ENCODE results near the gene ANKRD30A. TPM values are rescaled to one million over a fixed set of nuclear protein-coding genes. Genes with fewer than 3 reads are reported as not detected.

ANKRD30A gene
- polyA plus RNA-seq, 1 of the 3 experiments (the other 2 are of a cell fraction) = not detected

DNA sequence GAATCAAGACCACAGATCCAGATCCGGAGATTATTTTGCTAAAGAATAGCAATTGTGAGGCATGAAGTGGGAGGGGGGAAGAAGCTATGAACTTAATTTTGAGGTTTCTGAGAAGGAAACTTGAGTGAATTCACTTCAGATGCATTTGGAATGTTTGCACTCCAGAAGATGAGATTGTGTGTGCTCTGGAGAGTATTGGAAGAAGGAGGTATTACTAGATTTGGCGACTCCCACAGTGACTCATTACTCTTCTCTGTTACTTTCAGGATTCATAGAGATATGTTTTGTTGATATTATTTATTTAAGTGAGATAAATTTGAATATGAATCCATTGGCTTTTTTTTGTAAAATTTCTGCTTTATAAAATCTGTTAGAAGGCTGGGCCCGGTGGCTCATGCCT is 80.7 kb downstream of the ANKRD30A start:
- Histone ChIP-seq H3K4me2 (no peak overlapping the region), H4K20me1 (ENCODE audit: insufficient read depth) (no peaks in the 10 kb centered on the region), H3K9me3 (no peaks in the 10 kb centered on the region), H3K9me2 (no peaks in the 10 kb centered on the region), H3K9ac (no peak overlapping the region), H3K27me3 (ENCODE audit: insufficient read depth) (no peaks in the 10 kb centered on the region), H3K27ac (ENCODE audit: low read depth in 2 of 2, low read length in 1 of 2) (no peak overlapping the region), H3F3A (replicated peaks; ENCODE audit: insufficient read depth) (no peaks in the 10 kb centered on the region), H3K4me3 (ENCODE audit: low read depth in 2 of 2, low read length in 1 of 2) (no peak overlapping the region), H3K79me2 (ENCODE audit: insufficient read depth) (no peaks in the 10 kb centered on the region), H2AFZ (ENCODE audit: low read depth) (no peak overlapping the region), H3K36me3 (replicated peaks in 1 of 2; ENCODE audit: control insufficient read depth in 1 of 2, insufficient read depth in 2 of 2, low read length in 1 of 2) (no peaks in the 10 kb centered on the region), H3K4me1 (ENCODE audit: control insufficient read depth in 1 of 2, insufficient read depth in 2 of 2, low read depth in 1 of 2, low read length in 1 of 2) (no peaks in the 10 kb centered on the region)
- ChIA-PET CTCF (no interaction called here), POLR2A (no interaction called here)
- TF ChIP-seq, protein P1, sequence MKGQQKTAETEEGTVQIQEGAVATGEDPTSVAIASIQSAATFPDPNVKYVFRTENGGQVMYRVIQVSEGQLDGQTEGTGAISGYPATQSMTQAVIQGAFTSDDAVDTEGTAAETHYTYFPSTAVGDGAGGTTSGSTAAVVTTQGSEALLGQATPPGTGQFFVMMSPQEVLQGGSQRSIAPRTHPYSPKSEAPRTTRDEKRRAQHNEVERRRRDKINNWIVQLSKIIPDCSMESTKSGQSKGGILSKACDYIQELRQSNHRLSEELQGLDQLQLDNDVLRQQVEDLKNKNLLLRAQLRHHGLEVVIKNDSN (IDR thresholded peaks at IDR 0.05; ENCODE audit: borderline replicate concordance, low read depth) = no peak
- TF ChIP-seq POLR2AphosphoS5 (IDR thresholded peaks at IDR 0.05; ENCODE audit: low read depth, low read length) (no peak), MEF2A (IDR thresholded peaks at IDR 0.05; ENCODE audit: borderline replicate concordance, low read depth) (no peak), GATA2 (CRISPR knock-in tag; IDR thresholded peaks at IDR 0.05) (no peak), SMC3 (IDR thresholded peaks at IDR 0.05; ENCODE audit: low read depth, low read length) (no peak), NFIC (IDR thresholded peaks at IDR 0.05; ENCODE audit: borderline replicate concordance) (no peak), RFX5 (IDR thresholded peaks at IDR 0.05; ENCODE audit: low read length) (no peak), NRF1 (IDR thresholded peaks at IDR 0.05; ENCODE audit: low read depth, low read length) (no peak), MXI1 (IDR thresholded peaks at IDR 0.05; ENCODE audit: low read depth, low read length) (no peak)
- TF ChIP-seq, protein P2, sequence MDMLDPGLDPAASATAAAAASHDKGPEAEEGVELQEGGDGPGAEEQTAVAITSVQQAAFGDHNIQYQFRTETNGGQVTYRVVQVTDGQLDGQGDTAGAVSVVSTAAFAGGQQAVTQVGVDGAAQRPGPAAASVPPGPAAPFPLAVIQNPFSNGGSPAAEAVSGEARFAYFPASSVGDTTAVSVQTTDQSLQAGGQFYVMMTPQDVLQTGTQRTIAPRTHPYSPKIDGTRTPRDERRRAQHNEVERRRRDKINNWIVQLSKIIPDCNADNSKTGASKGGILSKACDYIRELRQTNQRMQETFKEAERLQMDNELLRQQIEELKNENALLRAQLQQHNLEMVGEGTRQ (IDR thresholded peaks at IDR 0.05; ENCODE audit: borderline replicate concordance, low read depth, low read length) = no peak
- TF ChIP-seq, protein P3, sequence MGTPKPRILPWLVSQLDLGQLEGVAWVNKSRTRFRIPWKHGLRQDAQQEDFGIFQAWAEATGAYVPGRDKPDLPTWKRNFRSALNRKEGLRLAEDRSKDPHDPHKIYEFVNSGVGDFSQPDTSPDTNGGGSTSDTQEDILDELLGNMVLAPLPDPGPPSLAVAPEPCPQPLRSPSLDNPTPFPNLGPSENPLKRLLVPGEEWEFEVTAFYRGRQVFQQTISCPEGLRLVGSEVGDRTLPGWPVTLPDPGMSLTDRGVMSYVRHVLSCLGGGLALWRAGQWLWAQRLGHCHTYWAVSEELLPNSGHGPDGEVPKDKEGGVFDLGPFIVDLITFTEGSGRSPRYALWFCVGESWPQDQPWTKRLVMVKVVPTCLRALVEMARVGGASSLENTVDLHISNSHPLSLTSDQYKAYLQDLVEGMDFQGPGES (IDR thresholded peaks at IDR 0.05; ENCODE audit: low read depth, low read length) = no peak
- DNase-seq = no peak
- WGBS (ENCODE audit: low lambda C conversion rate) = 9% methylated on average over 3 of the region's 3 CpGs

DNA sequence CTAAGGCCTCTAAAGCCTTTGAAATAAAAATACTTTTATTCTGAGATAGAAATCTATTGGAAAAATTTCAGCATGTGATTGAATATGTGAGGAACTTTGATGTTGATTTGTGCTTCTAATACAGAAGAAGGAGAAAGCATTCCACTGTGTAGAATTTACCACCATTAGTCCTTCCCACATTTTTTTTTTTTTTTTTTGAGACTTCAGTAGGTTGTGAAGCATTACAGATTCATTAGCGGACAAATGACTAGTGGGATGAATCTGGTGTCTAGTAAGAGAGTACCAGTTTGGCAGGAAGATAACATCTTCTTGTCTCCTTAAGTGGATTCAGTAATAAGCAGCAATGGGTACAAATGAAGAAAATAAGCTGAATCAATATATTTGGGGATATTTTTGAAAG is 95.5 kb downstream of the ANKRD30A start:
- WGBS (ENCODE audit: low lambda C conversion rate) = 10% methylated on average over 1 of the region's 1 CpG
- Histone ChIP-seq H3K4me2 (no peak overlapping the region), H2AFZ (ENCODE audit: low read depth) (no peak overlapping the region), H3K4me1 (ENCODE audit: control insufficient read depth in 1 of 2, insufficient read depth in 2 of 2, low read depth in 1 of 2, low read length in 1 of 2) (no peaks in the 10 kb centered on the region), H3K9ac (no peak overlapping the region), H3F3A (replicated peaks; ENCODE audit: insufficient read depth) (no peaks in the 10 kb centered on the region), H3K27me3 (ENCODE audit: insufficient read depth) (no peaks in the 10 kb centered on the region), H4K20me1 (ENCODE audit: insufficient read depth) (no peaks in the 10 kb centered on the region), H3K79me2 (ENCODE audit: insufficient read depth) (no peaks in the 10 kb centered on the region), H3K27ac (ENCODE audit: low read depth in 2 of 2, low read length in 1 of 2) (no peak overlapping the region), H3K9me3 (no peaks in the 10 kb centered on the region; the same call in 1 of the 2 replicates), H3K36me3 (replicated peaks in 1 of 2; ENCODE audit: control insufficient read depth in 1 of 2, insufficient read depth in 2 of 2, low read length in 1 of 2) (no peaks in the 10 kb centered on the region), H3K4me3 (ENCODE audit: low read depth in 2 of 2, low read length in 1 of 2) (no peak overlapping the region), H3K9me2 (no peaks in the 10 kb centered on the region)
- ChIA-PET CTCF (no interaction called here), POLR2A (no interaction called here)
- DNase-seq = no peak
- no peak for TF ChIP-seq ELF1 (IDR thresholded peaks at IDR 0.05)
- TF ChIP-seq, protein P4, sequence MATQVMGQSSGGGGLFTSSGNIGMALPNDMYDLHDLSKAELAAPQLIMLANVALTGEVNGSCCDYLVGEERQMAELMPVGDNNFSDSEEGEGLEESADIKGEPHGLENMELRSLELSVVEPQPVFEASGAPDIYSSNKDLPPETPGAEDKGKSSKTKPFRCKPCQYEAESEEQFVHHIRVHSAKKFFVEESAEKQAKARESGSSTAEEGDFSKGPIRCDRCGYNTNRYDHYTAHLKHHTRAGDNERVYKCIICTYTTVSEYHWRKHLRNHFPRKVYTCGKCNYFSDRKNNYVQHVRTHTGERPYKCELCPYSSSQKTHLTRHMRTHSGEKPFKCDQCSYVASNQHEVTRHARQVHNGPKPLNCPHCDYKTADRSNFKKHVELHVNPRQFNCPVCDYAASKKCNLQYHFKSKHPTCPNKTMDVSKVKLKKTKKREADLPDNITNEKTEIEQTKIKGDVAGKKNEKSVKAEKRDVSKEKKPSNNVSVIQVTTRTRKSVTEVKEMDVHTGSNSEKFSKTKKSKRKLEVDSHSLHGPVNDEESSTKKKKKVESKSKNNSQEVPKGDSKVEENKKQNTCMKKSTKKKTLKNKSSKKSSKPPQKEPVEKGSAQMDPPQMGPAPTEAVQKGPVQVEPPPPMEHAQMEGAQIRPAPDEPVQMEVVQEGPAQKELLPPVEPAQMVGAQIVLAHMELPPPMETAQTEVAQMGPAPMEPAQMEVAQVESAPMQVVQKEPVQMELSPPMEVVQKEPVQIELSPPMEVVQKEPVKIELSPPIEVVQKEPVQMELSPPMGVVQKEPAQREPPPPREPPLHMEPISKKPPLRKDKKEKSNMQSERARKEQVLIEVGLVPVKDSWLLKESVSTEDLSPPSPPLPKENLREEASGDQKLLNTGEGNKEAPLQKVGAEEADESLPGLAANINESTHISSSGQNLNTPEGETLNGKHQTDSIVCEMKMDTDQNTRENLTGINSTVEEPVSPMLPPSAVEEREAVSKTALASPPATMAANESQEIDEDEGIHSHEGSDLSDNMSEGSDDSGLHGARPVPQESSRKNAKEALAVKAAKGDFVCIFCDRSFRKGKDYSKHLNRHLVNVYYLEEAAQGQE (IDR thresholded peaks at IDR 0.05; ENCODE audit: low read depth, low read length) = no peak
- TF ChIP-seq, protein P2 (IDR thresholded peaks at IDR 0.05; ENCODE audit: borderline replicate concordance, low read depth, low read length) = no peak
- no peak for TF ChIP-seq EP300 (IDR thresholded peaks at IDR 0.05; ENCODE audit: borderline replicate concordance in 1 of 2, low read depth in 1 of 2, low read length in 1 of 2)
- TF ChIP-seq, protein P3 (IDR thresholded peaks at IDR 0.05; ENCODE audit: low read depth, low read length) = no peak
- no peak for TF ChIP-seq GATA2 (CRISPR knock-in tag; IDR thresholded peaks at IDR 0.05)
- TF ChIP-seq, protein P1 (IDR thresholded peaks at IDR 0.05; ENCODE audit: borderline replicate concordance, low read depth) = no peak
- TF ChIP-seq FOSL2 (IDR thresholded peaks at IDR 0.05; ENCODE audit: borderline replicate concordance, low read depth) = no peak
- no peak for TF ChIP-seq RAD21 (IDR thresholded peaks at IDR 0.05; ENCODE audit: low read length)
- TF ChIP-seq TCF12 (IDR thresholded peaks at IDR 0.05) = no peak
- no peak for TF ChIP-seq NRF1 (IDR thresholded peaks at IDR 0.05; ENCODE audit: low read depth, low read length)
- TF ChIP-seq SMC3 (IDR thresholded peaks at IDR 0.05; ENCODE audit: low read depth, low read length) = no peak
- TF ChIP-seq NFIC (IDR thresholded peaks at IDR 0.05; ENCODE audit: borderline replicate concordance) = no peak
